Adrenal gland (tissue), 12 donors: Measurements from ENCODE around the gene CELF2. TPM values are rescaled to one million over a fixed set of nuclear protein-coding genes. Genes with fewer than 3 reads are reported as not detected.

Experiments used
- DNase-seq, 7 donors: peaks; one replicate each; pipeline ENCODE4 v3.0.0-alpha.2; 2019 to 2020
- H3K27ac ChIP-seq, 5 donors: fragments of 200-600 bp; sonication (generic) in 4 of 5; 1 replicate in 3 of 5; 2 replicates in 2 of 5; pipeline versions ENCODE4 v1.5.1 to v1.8.0; 2016 to 2020; ENCODE audit warnings: mild to moderate bottlenecking in 1 of 5
- H3K27me3 ChIP-seq: fragments of 200-600 bp; 2 replicates; pipeline ENCODE4 v1.8.0; 2021
- H3K36me3 ChIP-seq, 2 donors: fragments of 200-600 bp; replicated peaks in 1 of 2; 1 replicate in 1 of 2; 2 replicates in 1 of 2; pipeline versions ENCODE4 v1.5.1 to v1.8.0; 2018 to 2022
- H3K4me1 ChIP-seq, 2 donors: fragments of 200-600 bp; replicated peaks in 1 of 2; 1 replicate in 1 of 2; 2 replicates in 1 of 2; pipeline versions ENCODE4 v1.5.1 to v1.8.0; 2018 to 2021
- H3K4me3 ChIP-seq, 4 donors: fragments of 200-600 bp; sonication (generic) in 3 of 4; one replicate each; pipeline ENCODE4 v1.5.1; 2016 to 2018
- H3K9me3 ChIP-seq, 3 donors: fragments of 200-600 bp; sonication (generic) in 1 of 3; replicated peaks in 1 of 3; 1 replicate in 2 of 3; 2 replicates in 1 of 3; pipeline versions ENCODE4 v1.5.1 to v1.8.0; 2016 to 2021
- CTCF ChIP-seq, 6 experiments: fragments of 450-650 bp in 4 of 6; fragments of 200-600 bp in 2 of 6; sonication (generic) in 1 of 6; IDR thresholded peaks; 1 replicate in 5 of 6; 2 replicates in 1 of 6; pipeline versions ENCODE4 v1.5.1 to v1.8.0; 2016 to 2021; ENCODE audit warnings: antibody characterized with exemption in 6 of 6, mild to moderate bottlenecking in 2 of 6, moderate library complexity in 1 of 6
- POLR2A ChIP-seq, 2 donors: fragments of 450-650 bp; IDR thresholded peaks; one replicate each; pipeline ENCODE4 v1.6.1; 2017; ENCODE audit warnings: antibody characterized with exemption in 2 of 2, mild to moderate bottlenecking in 2 of 2, moderate library complexity in 1 of 2
- WGBS, 4 donors: extraction: QIAGEN DNeasy Blood & Tissue Kit in 2 of 4; methylation state at CpG; one replicate each; pipeline versions ENCODE4 v1.1.5 to v1.1.7; 2013 to 2017; 5-methylcytosine and 5-hydroxymethylcytosine counted together
- intact Hi-C, 2 donors: fragments of 100-400 bp; cut with DNase I; formaldehyde crosslinking; loops; one replicate each; pipeline versions ENCODE4 v1.14.1 to v1.15.0; 2022 to 2023
- polyA plus RNA-seq, 3 donors: library from polyadenylated mRNA; stranded (reverse); fragments of 200-250 nt in 2 of 3; fragments of 350-450 nt in 1 of 3; fragmentation: Illumina TruSeq in 1 of 3; extraction: RNeasy Lipid Tissue Mini Kit (QIAGEN cat#74804) in 1 of 3; gene quantifications; one replicate each; pipeline ENCODE4 v1.2.3, GENCODE V29; 2013 to 2014
- total RNA-seq, 9 donors: library from RNA; depleted of rRNA in 4 of 9; stranded (reverse); fragments of >200 nt in 4 of 9; fragments of 120-200 nt in 1 of 9; fragmentation: NEBNext Ultra II Directional in 1 of 9; extraction: Animal tissue kit (Norgen Biotek cat#: 25700) in 1 of 9; gene quantifications; one replicate each; pipeline versions ENCODE4 v1.1.0 to v1.2.4, GENCODE V29; 2013 to 2023
- donor health status: healthy with polysubstance abuse.
- donor health status: Bipolar disorder and iron deficiency.
- donor health status: DM: yes; HTN: yes; CAD: no.
- donor health status: DM: no; HTN: no; CAD: no.
- donor health status: DM: no; HTN: no; CAD: no.
- donor health status: DM: yes; HTN: yes; CAD: no.

CELF2 gene
- total and polyA plus RNA-seq, 12 donors: 2.7 to 26.0 (median 10.3) TPM

- Histone ChIP-seq H3K4me3 (no peak overlapping the region), H3K4me1 (peaks cover 0 to 15% of the 10 kb centered on the region in 2 donors), H3K9me3 (no peaks in the 10 kb centered on the region), H3K36me3 (no peaks in the 10 kb centered on the region), H3K27ac (no peak overlapping the region), H3K27me3 (no peaks in the 10 kb centered on the region)
- WGBS, 4 donors: 92 to 95% (median 93%) methylated on average over 11 to 15 of the region's 15 CpGs
- TF ChIP-seq POLR2A (IDR thresholded peaks at IDR 0.05): no peak
- no peak for TF ChIP-seq CTCF (IDR thresholded peaks at IDR 0.05)
- no peak for DNase-seq
- intact Hi-C loops: no loop called here
Observed at GRCh38 chr10:11207560-11207844, 189.8 kb downstream of the CELF2 start.

- 87 to 93% (median 90%) methylated on average over 8 of the region's 8 CpGs for WGBS, 4 donors
- Histone ChIP-seq H3K36me3 (no peaks in the 10 kb centered on the region), H3K4me3 (no peak overlapping the region), H3K4me1 (peaks cover 0 to 15% of the 10 kb centered on the region in 2 donors), H3K27ac (no peak overlapping the region), H3K9me3 (no peaks in the 10 kb centered on the region), H3K27me3 (no peaks in the 10 kb centered on the region)
- intact Hi-C loops: no loop called here
- no peak for TF ChIP-seq POLR2A (IDR thresholded peaks at IDR 0.05)
- TF ChIP-seq CTCF (IDR thresholded peaks at IDR 0.05): no peak
- no peak for DNase-seq
Observed at GRCh38 chr10:11208243-11208642, 190.6 kb downstream of the CELF2 start.

- Histone ChIP-seq H3K4me1 (peaks cover 0 to 15% of the 10 kb centered on the region in 2 donors), H3K4me3 (no peak overlapping the region), H3K27ac (no peak overlapping the region), H3K36me3 (no peaks in the 10 kb centered on the region), H3K27me3 (no peaks in the 10 kb centered on the region), H3K9me3 (no peaks in the 10 kb centered on the region)
- 78 to 83% (median 81%) methylated on average over 13 of the region's 13 CpGs for WGBS, 4 donors
- TF ChIP-seq POLR2A (IDR thresholded peaks at IDR 0.05) (no peak), CTCF (IDR thresholded peaks at IDR 0.05) (no peak)
- intact Hi-C loops: no loop called here
- DNase-seq: no peak
Observed at GRCh38 chr10:11208908-11209829, 191.5 kb downstream of the CELF2 start.

GRCh38 chr10:11209830-11210181 lies 192.1 kb downstream of the CELF2 start:
- WGBS, 4 donors: 60 to 65% (median 62%) methylated on average over 6 of the region's 6 CpGs
- intact Hi-C loops: no loop called here
- H3K27ac ChIP-seq: no peak overlapping the region
- no peak overlapping the region for H3K4me3 ChIP-seq
- H3K27me3 ChIP-seq: no peaks in the 10 kb centered on the region
- peaks cover 0 to 15% of the 10 kb centered on the region in 2 donors for H3K4me1 ChIP-seq
- no peak for DNase-seq
- H3K36me3 ChIP-seq: no peaks in the 10 kb centered on the region
- H3K9me3 ChIP-seq: no peaks in the 10 kb centered on the region
- TF ChIP-seq CTCF (IDR thresholded peaks at IDR 0.05) (no peak), POLR2A (IDR thresholded peaks at IDR 0.05) (no peak)
